Measurements from ENCODE around the gene CPVL.
"Not testable (repeated sequence)": the region's sequence is repeated elsewhere in the genome, so short reads cannot be mapped to it uniquely, and the experiment has no call there.

The CPVL gene

DNA sequence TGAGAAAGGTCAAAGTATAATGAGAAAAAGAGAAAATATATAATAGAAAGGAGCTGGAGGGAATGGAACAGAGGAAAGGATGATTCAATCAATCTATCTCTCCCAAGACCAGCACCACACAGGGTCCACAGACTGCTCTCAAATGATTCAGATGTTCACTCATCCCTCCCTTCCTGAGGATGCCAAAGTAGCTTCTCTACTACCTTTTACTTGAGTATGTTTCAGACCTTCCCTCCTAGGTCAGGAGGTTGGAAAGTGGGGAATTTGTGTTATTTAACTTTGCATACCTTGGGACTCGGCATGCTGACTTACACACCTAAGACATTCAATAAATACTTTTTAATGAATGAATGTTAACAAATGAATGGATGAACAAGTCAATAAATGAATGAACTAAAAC, 30.6 kb downstream of the CPVL start:
- DNase-seq, result no peak

GRCh38 chr7:29115130-29115687, 31.1 kb downstream of the CPVL start:
- DNase-seq, result no peak

- DNase-seq, result not testable (repeated sequence)
Measured at GRCh38 chr7:29114266-29114665, 32.1 kb downstream of the CPVL start.

- DNase-seq, result no peak
Measured at GRCh38 chr7:29113384-29114102, 32.8 kb downstream of the CPVL start.

DNA sequence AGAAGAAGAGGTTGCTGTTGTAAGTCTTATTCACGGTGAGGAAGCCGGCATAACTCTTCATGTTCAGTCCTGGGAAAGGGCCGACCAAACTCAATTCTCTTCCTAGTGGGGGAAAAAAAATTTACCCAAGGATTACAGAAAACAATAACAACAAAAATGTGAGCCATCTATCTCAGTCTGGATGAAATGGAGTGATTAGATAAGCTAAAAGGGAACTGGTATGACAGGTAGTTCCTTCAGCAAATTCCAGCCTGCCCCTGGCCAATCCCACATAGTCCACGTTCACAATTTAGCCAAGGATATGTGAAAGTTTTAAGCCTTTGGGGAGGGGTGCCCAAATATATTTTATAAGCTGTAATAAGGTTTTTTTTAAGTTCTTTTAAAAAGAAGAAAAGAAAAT, 33.6 kb downstream of the CPVL start:
- no peak for DNase-seq

DNA sequence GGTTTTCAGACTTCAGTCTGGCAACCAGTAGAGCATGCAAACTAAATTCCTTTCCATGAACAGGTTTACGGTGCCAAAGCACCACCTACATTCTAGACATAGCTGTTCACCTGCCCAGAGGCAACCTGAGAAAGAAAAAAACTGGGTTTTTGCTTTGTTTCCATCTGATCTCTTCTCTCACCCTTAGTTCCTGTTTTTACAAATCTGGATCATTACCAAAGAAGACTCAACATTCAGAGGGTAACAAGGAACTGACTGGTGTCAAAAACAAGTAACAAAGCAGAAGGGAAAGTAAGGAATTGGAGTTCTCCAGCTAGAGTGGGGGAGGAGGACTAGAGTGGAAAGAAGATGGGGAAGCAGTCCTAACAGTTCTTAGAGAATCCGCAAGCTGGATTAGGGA, 36.4 kb downstream of the CPVL start:
- DNase-seq, result no peak

DNA sequence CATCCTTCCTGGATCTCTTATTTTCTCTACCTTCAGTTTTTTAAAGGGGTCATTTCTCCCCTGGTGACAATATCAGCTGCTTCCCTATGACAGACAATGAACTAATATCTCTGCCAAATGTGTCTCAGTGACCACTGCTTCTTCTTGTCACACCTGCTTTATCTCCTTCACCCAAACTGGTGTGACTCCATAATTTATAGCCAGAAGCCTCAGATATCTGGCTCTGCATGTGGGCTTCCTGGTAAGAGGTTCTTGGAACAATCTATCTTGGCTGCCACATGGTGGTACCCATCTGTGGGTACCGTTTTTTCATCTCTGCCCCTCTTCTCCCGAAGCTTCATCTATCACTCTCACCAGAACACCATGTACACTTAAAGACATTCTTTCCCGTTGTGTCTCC, 37.0 kb downstream of the CPVL start:
- DNase-seq, result no peak

DNA sequence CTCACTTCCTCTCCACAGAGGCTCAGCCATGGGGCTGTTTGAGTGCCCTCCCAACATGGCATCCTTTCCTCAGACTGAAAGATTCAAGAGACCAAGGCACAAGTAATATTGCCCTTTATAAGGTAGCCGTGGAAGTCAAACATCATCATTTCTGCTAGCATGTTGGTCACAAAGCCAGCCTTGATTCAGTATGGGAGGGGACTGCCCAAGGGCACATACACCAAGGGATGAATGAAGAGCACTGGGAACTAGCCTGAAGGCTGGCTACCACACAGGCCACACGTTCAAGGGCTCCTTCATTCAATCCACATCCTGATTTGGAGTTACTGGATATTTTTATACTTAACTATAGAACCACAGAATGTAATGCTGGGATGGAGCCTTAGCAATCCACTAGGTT, 39.3 kb downstream of the CPVL start:
- no peak for DNase-seq

DNA sequence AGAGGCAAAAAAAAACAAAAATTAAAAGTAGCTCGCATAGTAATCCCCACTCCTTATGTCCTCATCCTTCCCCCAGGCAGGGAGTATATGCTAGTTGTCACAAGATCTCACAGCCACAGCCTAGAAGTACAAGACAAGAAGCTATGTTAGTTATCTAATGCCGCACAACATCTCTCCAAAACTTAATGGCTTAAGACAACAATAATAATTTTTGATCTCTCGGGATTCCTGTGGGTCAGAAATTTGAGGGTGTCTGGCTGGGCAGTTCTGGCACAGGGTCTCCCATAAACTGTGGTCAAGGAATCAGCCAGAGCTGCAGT, 39.7 kb downstream of the CPVL start:
- no peak for DNase-seq

- no peak for DNase-seq
Measured at GRCh38 chr7:29105752-29106668, 40.3 kb downstream of the CPVL start.

- DNase-seq, result no peak
Measured at GRCh38 chr7:29105191-29105590, 41.1 kb downstream of the CPVL start.

- no peak for DNase-seq
Measured at GRCh38 chr7:29102558-29103151, 43.7 kb downstream of the CPVL start.

- no peak for DNase-seq
Measured at GRCh38 chr7:29100924-29101323, 45.4 kb downstream of the CPVL start.

- no peak for DNase-seq
Measured at GRCh38 chr7:29099896-29100847, 46.2 kb downstream of the CPVL start.

- no peak for DNase-seq
Measured at GRCh38 chr7:29096446-29096730, 49.9 kb downstream of the CPVL start.

GRCh38 chr7:29095631-29096445, 50.5 kb downstream of the CPVL start:
- no peak for DNase-seq

- not testable (repeated sequence) for DNase-seq
Measured at GRCh38 chr7:29093091-29093490, 53.2 kb downstream of the CPVL start.

DNA sequence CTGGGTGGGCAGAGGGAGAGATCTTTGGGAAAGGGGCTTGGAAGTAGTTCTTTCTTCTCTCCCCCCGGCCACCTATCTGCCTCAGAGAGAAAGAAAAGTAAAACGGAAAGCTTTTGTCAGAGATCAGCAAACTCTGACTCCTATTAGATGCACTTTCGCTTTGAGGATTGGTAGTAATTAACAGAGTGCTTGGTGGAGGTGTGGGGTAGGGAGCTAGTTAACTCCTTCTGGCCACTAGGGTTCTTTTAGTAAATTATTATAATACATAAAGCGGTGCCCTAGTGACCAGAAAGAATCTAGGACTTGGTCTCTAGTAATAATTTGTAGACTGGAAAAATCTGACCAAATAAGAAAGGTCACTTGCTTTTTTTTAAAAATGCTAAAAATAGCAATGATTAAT, 54.6 kb downstream of the CPVL start:
- no peak for DNase-seq

GRCh38 chr7:29090836-29091601, 55.3 kb downstream of the CPVL start:
- DNase-seq, result no peak

DNA sequence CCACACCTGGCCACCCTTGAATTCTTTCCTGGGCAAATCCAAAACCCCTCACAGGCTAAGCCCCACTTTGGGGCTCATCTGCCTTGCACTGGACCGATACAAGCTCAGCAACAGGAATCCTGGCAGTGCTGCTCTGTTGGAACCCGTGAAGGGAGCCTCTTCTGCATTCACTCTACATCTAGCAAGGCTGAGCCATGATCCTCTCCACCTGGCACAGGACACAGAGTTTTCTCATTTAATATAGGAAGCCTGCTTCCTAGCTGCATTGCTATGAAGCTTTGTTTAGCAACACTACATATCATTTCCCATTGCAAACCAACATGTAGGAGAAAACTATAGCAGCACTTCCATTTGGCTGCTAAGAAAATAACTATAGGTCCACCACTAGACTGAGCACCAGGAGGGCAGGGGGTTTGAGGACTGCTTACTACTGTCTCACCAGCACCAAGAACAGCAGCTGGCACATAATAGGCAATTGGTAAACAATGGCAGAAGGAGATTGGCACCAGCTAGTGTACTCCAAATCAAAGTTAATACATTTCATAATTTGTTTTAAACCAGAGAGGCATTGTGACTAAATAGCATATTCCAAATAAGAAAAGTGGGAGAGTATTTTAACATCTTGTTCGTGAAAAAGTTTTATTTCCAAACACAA, 56.1 kb downstream of the CPVL start:
- DNase-seq, result no peak

DNA sequence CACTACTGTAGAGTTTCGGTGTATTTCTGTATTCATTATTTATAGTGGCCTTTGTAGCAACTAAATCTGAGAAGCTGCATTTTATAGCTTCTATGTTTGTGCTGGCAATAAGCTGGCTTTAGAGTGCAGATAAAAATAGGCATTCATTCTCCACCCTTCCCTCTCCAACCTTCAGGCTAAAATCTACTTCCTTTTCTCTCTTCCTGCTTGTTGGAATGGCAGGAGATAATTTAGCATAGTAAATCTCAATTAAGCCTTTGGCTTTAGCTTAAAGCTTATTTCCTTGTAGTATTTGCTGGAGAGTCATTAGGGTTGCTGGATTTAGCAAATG, 58.5 kb downstream of the CPVL start:
- DNase-seq, result no peak

Data from activated effector memory CD4-positive, alpha-beta T cell treated with anti-CD3 and anti-CD28 coated beads, Interleukin-2, amount 50 U/mL, for 16 hours (primary cell).